Osteoblast (primary cell): ENCODE measurements around the gene TEX14. TPM values are rescaled to one million over a fixed set of nuclear protein-coding genes. Genes with fewer than 3 reads are reported as not detected.
A peak's percentile ranks its signal among the peaks of the same experiment; 100 is the strongest.
"Not testable (repeated sequence)": the region's sequence is repeated elsewhere in the genome, so short reads cannot be mapped to it uniquely, and the experiment has no call there.

Experiments used
- DNase-seq: peaks from one replicate; pipeline ENCODE4 v3.0.0; 2011; ENCODE audit warnings: low spot score, mixed read lengths; ENCODE audit not compliant: insufficient read length; ENCODE audit errors: missing footprints
- H2AFZ ChIP-seq: 2 replicates; pipeline ENCODE4 v1.6.0; 2011; ENCODE audit warnings: mild to moderate bottlenecking, low read length
- H3K27ac ChIP-seq: 2 replicates; pipeline ENCODE4 v1.5.1; 2011; ENCODE audit warnings: mild to moderate bottlenecking, low read depth, low read length, moderate library complexity
- H3K27me3 ChIP-seq: 2 replicates; pipeline ENCODE4 v1.6.0; 2012; ENCODE audit warnings: mild to moderate bottlenecking, control low read depth, inconsistent platforms, low read length, moderate library complexity; ENCODE audit not compliant: insufficient read depth
- H3K36me3 ChIP-seq: 2 replicates; pipeline ENCODE4 v1.5.1; 2011; ENCODE audit warnings: mild to moderate bottlenecking, low read length, control low read depth, moderate library complexity; ENCODE audit not compliant: insufficient read depth
- H3K4me1 ChIP-seq: 2 replicates; pipeline ENCODE4 v1.5.1; 2011; ENCODE audit warnings: mild to moderate bottlenecking, low read length, control low read depth, moderate library complexity; ENCODE audit not compliant: insufficient read depth
- H3K4me2 ChIP-seq: 2 replicates; pipeline ENCODE4 v1.6.0; 2011; ENCODE audit warnings: mild to moderate bottlenecking, low read length; ENCODE audit not compliant: insufficient read depth
- H3K4me3 ChIP-seq: fragments of 200-600 bp; sonication (generic); 3 replicates; pipeline ENCODE4 v1.5.1; 2012; ENCODE audit warnings: mild to moderate bottlenecking, low read length, inconsistent platforms; ENCODE audit not compliant: insufficient read depth
- H3K79me2 ChIP-seq: 2 replicates; pipeline ENCODE4 v1.6.0; 2012; ENCODE audit warnings: mild to moderate bottlenecking, low read length, control low read depth, inconsistent platforms; ENCODE audit not compliant: insufficient read depth
- H3K9me3 ChIP-seq: 2 replicates; pipeline ENCODE4 v1.5.1; 2011; ENCODE audit warnings: low read depth, low read length, control low read depth
- H4K20me1 ChIP-seq: 2 replicates; pipeline ENCODE4 v1.6.0; 2012; ENCODE audit warnings: mild to moderate bottlenecking, low read length, control low read depth; ENCODE audit not compliant: insufficient read depth
- CTCF ChIP-seq: IDR thresholded peaks from 2 replicates; pipeline ENCODE4 v1.5.1; 2011; ENCODE audit warnings: mild to moderate bottlenecking, low read depth, low read length, moderate library complexity; ENCODE audit errors: extremely low read depth
- total RNA-seq: library from RNA; depleted of rRNA; stranded (reverse); fragments of >200 nt; gene quantifications from 2 replicates; pipeline ENCODE4 v1.2.3, GENCODE V29; 2012

The TEX14 gene
- total RNA-seq, 1 donor = under 0.01 TPM

- no peaks in the 10 kb centered on the region for H3K27me3 ChIP-seq
- H3K79me2 ChIP-seq = no peaks in the 10 kb centered on the region
- H3K27ac ChIP-seq = no peak overlapping the region
- H2AFZ ChIP-seq = no peak overlapping the region
- no peaks in the 10 kb centered on the region for H3K4me1 ChIP-seq
- TF ChIP-seq CTCF = no peak
- H4K20me1 ChIP-seq = no peaks in the 10 kb centered on the region
- H3K9me3 ChIP-seq = no peaks in the 10 kb centered on the region
- no peak overlapping the region for H3K4me2 ChIP-seq
- no peak overlapping the region for H3K4me3 ChIP-seq
- no peaks in the 10 kb centered on the region for H3K36me3 ChIP-seq
- no peak for DNase-seq
These were observed 7.8 kb downstream of the TEX14 start for GRCh38 chr17:58684003-58684402.

GRCh38 chr17:58680038-58680369 lies 11.8 kb downstream of the TEX14 start:
- Histone ChIP-seq H3K36me3 (no peaks in the 10 kb centered on the region), H2AFZ (no peak overlapping the region), H3K27me3 (no peaks in the 10 kb centered on the region), H3K79me2 (no peaks in the 10 kb centered on the region), H3K4me3 (no peak overlapping the region), H3K4me1 (no peaks in the 10 kb centered on the region), H3K9me3 (no peaks in the 10 kb centered on the region), H3K27ac (no peak overlapping the region), H4K20me1 (no peaks in the 10 kb centered on the region), H3K4me2 (no peak overlapping the region)
- no peak for DNase-seq
- TF ChIP-seq CTCF = no peak

- no peaks in the 10 kb centered on the region for H3K36me3 ChIP-seq
- H3K4me1 ChIP-seq = no peaks in the 10 kb centered on the region
- no peaks in the 10 kb centered on the region for H3K9me3 ChIP-seq
- no peaks in the 10 kb centered on the region for H4K20me1 ChIP-seq
- TF ChIP-seq CTCF = no peak
- no peak overlapping the region for H3K27ac ChIP-seq
- H3K4me3 ChIP-seq = no peak overlapping the region
- H2AFZ ChIP-seq = no peak overlapping the region
- DNase-seq = peak; percentile 37
- H3K27me3 ChIP-seq = no peaks in the 10 kb centered on the region
- H3K4me2 ChIP-seq = no peak overlapping the region
- H3K79me2 ChIP-seq = no peaks in the 10 kb centered on the region
These were observed 12.4 kb downstream of the TEX14 start for GRCh38 chr17:58679263-58680037.

GRCh38 chr17:58678287-58678686 lies 13.6 kb downstream of the TEX14 start:
- not testable (repeated sequence) for H2AFZ ChIP-seq

More at GRCh38 chr17:58678287-58678686, 13.6 kb downstream of the TEX14 start:
- not testable (repeated sequence) for H3K4me1 ChIP-seq, H3K79me2 ChIP-seq, H3K4me2 ChIP-seq, H3K36me3 ChIP-seq, H3K4me3 ChIP-seq, DNase-seq, H3K27ac ChIP-seq, H3K9me3 ChIP-seq, H4K20me1 ChIP-seq, H3K27me3 ChIP-seq
